ENCODE results near the gene PCAT6. TPM values are rescaled to one million over a fixed set of nuclear protein-coding genes. Genes with fewer than 3 reads are reported as not detected.

PCAT6 gene
- total RNA-seq, 1 experiment from 2014 or later = 2.8 TPM

DNA sequence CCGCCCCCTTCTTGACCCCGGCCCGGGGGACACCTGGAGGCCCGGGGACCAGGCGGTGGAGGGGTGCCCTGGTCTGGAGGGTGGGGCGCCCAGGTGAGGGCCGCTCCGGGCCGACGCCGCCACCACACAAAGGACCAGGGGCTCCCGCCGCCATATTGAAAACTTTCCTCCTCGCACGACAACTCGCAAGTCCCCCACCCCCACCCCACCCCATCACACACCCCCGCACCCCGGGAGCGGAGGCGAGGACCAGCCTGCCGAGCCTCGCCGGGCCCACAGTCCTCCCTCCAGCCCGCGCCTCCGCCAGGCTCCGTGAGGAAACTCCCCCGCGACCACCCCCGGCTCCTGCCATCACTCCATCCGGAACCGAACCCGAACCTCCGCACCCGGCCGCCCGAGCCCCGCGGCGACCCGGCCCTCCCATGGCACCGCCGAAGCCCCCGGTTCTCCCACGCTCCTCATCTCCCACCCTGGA, 3.3 kb upstream of the PCAT6 start:
- DNase-seq = peak; percentile 59

DNA sequence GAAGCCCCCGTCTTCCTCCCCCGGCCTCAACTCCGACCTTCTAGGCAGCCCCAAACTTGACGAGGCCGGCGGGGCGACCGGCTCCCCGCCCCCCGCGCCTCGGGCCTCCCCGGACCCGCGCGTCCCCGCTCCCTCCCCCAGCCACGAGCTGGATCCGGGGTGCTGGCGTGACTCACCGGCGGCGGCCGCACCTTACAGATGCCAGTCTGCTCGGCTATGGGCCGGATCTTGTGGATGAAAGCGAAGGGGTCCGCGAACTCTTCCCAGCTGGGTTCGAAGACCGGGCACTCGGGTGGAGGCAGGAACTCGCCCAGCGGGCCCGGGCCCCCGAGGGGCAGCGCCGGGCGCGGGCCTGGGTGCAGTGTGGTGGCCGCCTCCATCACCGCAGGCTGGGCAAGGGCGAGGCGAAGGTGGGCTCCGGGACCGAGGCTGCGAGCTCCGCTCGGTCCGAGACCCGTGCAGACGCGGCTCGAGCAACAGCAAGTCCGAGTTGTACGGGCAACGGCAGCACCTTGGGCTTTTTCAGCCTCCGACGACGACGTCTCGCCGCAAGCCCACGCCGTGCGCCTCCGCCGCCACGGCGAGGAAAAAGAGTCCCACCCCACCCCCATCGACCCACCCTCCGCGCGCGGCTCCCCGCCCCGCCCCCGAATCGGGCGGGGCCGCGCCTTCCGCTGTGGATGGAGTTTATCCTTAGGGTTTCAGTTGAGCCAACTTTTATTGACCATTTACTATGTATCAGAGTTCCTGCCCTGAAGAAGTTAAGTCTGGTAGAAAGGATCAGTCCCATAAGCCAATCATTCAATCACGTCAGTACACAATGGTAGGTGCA, 2.6 kb upstream of the PCAT6 start, which contains the start of gene KDM5B:
TSS of gene KDM5B (minus strand) at position 496 of the 832 bp plus-strand sequence. CDS start at position 380, 116 bp downstream.
- intact Hi-C loops (cut with micrococcal nuclease; ENCODE audit: unreplicated experiment) = no loop called here

More for the DNA sequence above, 3.3 kb upstream of the PCAT6 start:
- Mint-ChIP-seq H3K36me3 (ENCODE audit: insufficient read depth, unreplicated experiment) (peaks cover 53% of the 10 kb centered on the region), H3K4me1 (ENCODE audit: low read depth, unreplicated experiment) (peaks cover 55% of the 10 kb centered on the region), H3K27me3 (ENCODE audit: unreplicated experiment) (no peaks in the 10 kb centered on the region), H3K4me3 (ENCODE audit: low read depth, unreplicated experiment) (peak overlapping the region; percentile 82), H3K9me3 (ENCODE audit: low read depth, unreplicated experiment) (no peaks in the 10 kb centered on the region), H3K27ac (ENCODE audit: unreplicated experiment) (peak overlapping the region; percentile 80)
- intact Hi-C loops (cut with micrococcal nuclease; ENCODE audit: unreplicated experiment) = no loop called here
- TF ChIP-seq, protein P1, sequence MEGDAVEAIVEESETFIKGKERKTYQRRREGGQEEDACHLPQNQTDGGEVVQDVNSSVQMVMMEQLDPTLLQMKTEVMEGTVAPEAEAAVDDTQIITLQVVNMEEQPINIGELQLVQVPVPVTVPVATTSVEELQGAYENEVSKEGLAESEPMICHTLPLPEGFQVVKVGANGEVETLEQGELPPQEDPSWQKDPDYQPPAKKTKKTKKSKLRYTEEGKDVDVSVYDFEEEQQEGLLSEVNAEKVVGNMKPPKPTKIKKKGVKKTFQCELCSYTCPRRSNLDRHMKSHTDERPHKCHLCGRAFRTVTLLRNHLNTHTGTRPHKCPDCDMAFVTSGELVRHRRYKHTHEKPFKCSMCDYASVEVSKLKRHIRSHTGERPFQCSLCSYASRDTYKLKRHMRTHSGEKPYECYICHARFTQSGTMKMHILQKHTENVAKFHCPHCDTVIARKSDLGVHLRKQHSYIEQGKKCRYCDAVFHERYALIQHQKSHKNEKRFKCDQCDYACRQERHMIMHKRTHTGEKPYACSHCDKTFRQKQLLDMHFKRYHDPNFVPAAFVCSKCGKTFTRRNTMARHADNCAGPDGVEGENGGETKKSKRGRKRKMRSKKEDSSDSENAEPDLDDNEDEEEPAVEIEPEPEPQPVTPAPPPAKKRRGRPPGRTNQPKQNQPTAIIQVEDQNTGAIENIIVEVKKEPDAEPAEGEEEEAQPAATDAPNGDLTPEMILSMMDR (IDR thresholded peaks at IDR 0.05; ENCODE audit: unreplicated experiment) = no peak
- BruUV-seq (replicated peaks) = no TSS peak
- CTCF ChIA-PET = interaction anchor here (0.7 to 0.8 kb wide), 2 partner anchors 54 to 1278 kb away, joined by 3 to 4 read pairs; no protein-coding TSS in a partner anchor

DNA sequence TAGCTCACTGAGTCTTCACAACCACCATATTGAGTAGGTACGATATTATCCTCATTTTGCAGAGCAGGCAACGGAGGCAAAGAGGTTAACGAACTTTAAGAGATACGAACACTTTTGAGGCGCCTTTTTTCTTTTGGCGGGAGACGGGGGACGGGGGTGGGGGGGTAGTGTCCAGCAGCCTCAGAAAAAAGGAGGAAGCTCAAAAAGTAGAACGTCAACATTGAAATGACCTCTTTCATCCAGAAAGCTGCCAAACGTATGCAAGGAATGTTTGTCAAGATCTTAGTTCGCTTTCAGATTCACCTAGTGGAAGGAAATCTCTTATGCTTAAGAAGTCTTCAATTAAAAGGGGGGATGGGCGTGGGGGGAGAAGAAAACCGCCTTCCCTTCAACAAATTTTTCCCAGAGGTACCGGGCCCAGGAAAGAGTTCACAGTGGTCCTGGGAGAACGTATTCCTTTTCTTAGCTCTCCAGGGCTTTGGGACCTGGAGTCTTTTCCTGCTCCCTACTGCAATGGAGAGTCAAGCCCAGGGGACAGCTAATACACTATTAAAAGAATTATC, 1.1 kb upstream of the PCAT6 start:
- H3K4me3 Mint-ChIP-seq (ENCODE audit: low read depth, unreplicated experiment) = peak overlapping the region; percentile 67

More for the DNA sequence above, 2.6 kb upstream of the PCAT6 start, which contains the start of gene KDM5B:
- Mint-ChIP-seq H3K4me1 (ENCODE audit: low read depth, unreplicated experiment) (peaks cover 52% of the 10 kb centered on the region), H3K4me3 (ENCODE audit: low read depth, unreplicated experiment) (peak within 1 kb of the TSS; percentile 82), H3K36me3 (ENCODE audit: insufficient read depth, unreplicated experiment) (peaks cover 54% of the 10 kb centered on the region), H3K27me3 (ENCODE audit: unreplicated experiment) (no peaks in the 10 kb centered on the region), H3K9me3 (ENCODE audit: low read depth, unreplicated experiment) (no peaks in the 10 kb centered on the region), H3K27ac (ENCODE audit: unreplicated experiment) (peak within 1 kb of the TSS; percentile 80)
- BruUV-seq (replicated peaks) = TSS peak; percentile 27
- CTCF ChIA-PET = interaction anchor here (0.7 to 0.8 kb wide), 2 partner anchors 53 to 1279 kb away, joined by 3 to 4 read pairs; no protein-coding TSS in a partner anchor
- peak; percentile 72 for DNase-seq
- TF ChIP-seq, protein P1 (IDR thresholded peaks at IDR 0.05; ENCODE audit: unreplicated experiment) = no peak

DNA sequence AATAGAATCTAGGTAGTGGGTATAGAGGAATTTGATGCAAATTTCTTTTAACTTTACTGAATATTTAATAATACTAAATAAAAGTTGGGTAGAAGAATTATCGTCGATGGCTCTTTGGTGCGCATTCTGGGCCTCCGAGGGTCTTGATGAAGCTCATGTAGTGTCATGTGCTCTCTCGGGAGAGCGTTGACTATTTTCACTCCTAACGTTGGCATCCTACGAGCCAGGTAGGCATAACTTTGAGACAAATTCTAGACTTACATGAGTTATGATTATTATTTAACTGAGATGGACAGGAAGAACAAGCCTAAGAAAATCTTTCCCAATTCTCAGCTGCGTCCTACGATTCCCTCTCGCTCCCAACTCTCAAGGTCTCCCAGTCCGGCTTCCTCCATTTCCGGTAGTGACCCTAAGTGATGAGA, 550 bp upstream of the PCAT6 start:
- peak overlapping the region; percentile 67 for H3K4me3 Mint-ChIP-seq (ENCODE audit: low read depth, unreplicated experiment)
- peaks cover 54% of the 10 kb centered on the region for H3K36me3 Mint-ChIP-seq (ENCODE audit: insufficient read depth, unreplicated experiment)
- no TSS peak for BruUV-seq (replicated peaks)
- H3K27ac Mint-ChIP-seq (ENCODE audit: unreplicated experiment) = peak overlapping the region; percentile 42
- intact Hi-C loops (cut with micrococcal nuclease; ENCODE audit: unreplicated experiment) = loop anchor here (2.0 kb wide), 1 partner anchor 79 kb away; the partner anchor contains the start of gene RABIF
- no peaks in the 10 kb centered on the region for H3K9me3 Mint-ChIP-seq (ENCODE audit: low read depth, unreplicated experiment)
- no peak for DNase-seq
- CTCF ChIA-PET = interaction anchor here (0.6 to 1.2 kb wide), 2 partner anchors 11 to 77 kb away, joined by 3 to 5 read pairs; no protein-coding TSS in a partner anchor
- TF ChIP-seq, protein P1 (IDR thresholded peaks at IDR 0.05; ENCODE audit: unreplicated experiment) = no peak
- peaks cover 46% of the 10 kb centered on the region for H3K4me1 Mint-ChIP-seq (ENCODE audit: low read depth, unreplicated experiment)
- H3K27me3 Mint-ChIP-seq (ENCODE audit: unreplicated experiment) = no peaks in the 10 kb centered on the region

More for the DNA sequence above, 1.1 kb upstream of the PCAT6 start:
- Mint-ChIP-seq H3K4me1 (ENCODE audit: low read depth, unreplicated experiment) (peaks cover 47% of the 10 kb centered on the region), H3K27me3 (ENCODE audit: unreplicated experiment) (no peaks in the 10 kb centered on the region), H3K36me3 (ENCODE audit: insufficient read depth, unreplicated experiment) (peaks cover 54% of the 10 kb centered on the region), H3K27ac (ENCODE audit: unreplicated experiment) (peak overlapping the region; percentile 42), H3K9me3 (ENCODE audit: low read depth, unreplicated experiment) (no peaks in the 10 kb centered on the region)
- TF ChIP-seq, protein P1 (IDR thresholded peaks at IDR 0.05; ENCODE audit: unreplicated experiment) = no peak
- no TSS peak for BruUV-seq (replicated peaks)
- CTCF ChIA-PET = interaction anchor here (0.6 to 1.2 kb wide), 3 partner anchors 12 to 159 kb away, joined by 3 to 5 read pairs (median 4); no protein-coding TSS in a partner anchor
- no peak for DNase-seq
- intact Hi-C loops (cut with micrococcal nuclease; ENCODE audit: unreplicated experiment) = loop anchor here (2.0 kb wide), 1 partner anchor 79 kb away; the partner anchor contains the start of gene RABIF
